ENCODE measurements around the gene PI16. TPM values are rescaled to one million over a fixed set of nuclear protein-coding genes. Genes with fewer than 3 reads are reported as not detected.

The PI16 gene
- total and polyA plus RNA-seq, 4 donors: 0.12 to 0.25 (median 0.24) TPM; not detected in 1

DNA sequence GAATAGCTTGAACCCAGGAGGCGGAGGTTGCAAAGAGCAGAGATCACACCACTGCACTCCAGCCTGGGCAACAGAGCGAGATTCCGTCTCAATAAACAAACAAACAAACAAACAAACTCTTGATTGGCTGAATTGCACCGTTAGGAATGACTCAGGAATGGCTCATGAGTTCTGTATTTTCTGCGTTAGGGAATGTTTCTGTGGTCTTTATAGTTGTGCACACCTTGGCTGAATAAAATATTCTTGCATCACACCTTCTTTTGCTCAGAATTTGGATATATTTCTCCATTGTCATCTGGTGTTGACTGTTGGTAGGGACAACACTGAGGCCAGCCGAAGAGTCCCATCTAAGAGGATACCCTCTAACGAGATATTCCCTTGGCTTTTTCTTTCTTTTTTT, 19.6 kb upstream of the PI16 start:
- TF ChIP-seq EGR1 (IDR thresholded peaks at IDR 0.05; ENCODE audit: low read depth in 2 of 2) (no peak), SP1 (IDR thresholded peaks at IDR 0.05) (no peak), FOXA1 (IDR thresholded peaks at IDR 0.05) (no peak)
- TF ChIP-seq, protein P1, sequence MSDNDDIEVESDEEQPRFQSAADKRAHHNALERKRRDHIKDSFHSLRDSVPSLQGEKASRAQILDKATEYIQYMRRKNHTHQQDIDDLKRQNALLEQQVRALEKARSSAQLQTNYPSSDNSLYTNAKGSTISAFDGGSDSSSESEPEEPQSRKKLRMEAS (IDR thresholded peaks at IDR 0.05): no peak
- TF ChIP-seq, protein P2, sequence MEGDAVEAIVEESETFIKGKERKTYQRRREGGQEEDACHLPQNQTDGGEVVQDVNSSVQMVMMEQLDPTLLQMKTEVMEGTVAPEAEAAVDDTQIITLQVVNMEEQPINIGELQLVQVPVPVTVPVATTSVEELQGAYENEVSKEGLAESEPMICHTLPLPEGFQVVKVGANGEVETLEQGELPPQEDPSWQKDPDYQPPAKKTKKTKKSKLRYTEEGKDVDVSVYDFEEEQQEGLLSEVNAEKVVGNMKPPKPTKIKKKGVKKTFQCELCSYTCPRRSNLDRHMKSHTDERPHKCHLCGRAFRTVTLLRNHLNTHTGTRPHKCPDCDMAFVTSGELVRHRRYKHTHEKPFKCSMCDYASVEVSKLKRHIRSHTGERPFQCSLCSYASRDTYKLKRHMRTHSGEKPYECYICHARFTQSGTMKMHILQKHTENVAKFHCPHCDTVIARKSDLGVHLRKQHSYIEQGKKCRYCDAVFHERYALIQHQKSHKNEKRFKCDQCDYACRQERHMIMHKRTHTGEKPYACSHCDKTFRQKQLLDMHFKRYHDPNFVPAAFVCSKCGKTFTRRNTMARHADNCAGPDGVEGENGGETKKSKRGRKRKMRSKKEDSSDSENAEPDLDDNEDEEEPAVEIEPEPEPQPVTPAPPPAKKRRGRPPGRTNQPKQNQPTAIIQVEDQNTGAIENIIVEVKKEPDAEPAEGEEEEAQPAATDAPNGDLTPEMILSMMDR (IDR thresholded peaks at IDR 0.05; ENCODE audit: low read depth, low read length, missing input control): no peak
- H3K4me3 ChIP-seq (ENCODE audit: low read depth in 1 of 3, low read length in 3 of 3): no peak overlapping the region
- WGBS: 86% methylated on average over 7 of the region's 7 CpGs
- peaks cover 0 to 3% (median 0%) of the 10 kb centered on the region in 4 donors for H3K27me3 ChIP-seq (ENCODE audit: control insufficient read depth in 4 of 4, insufficient read depth in 4 of 4, low read length in 3 of 4)
- no peak for DNase-seq (ENCODE audit: low spot score)
- no peaks in the 10 kb centered on the region for H3K9me3 ChIP-seq (ENCODE audit: control insufficient read depth in 4 of 4, low read length in 3 of 4)
- no peaks in the 10 kb centered on the region for H3K36me3 ChIP-seq (ENCODE audit: control insufficient read depth in 4 of 4, insufficient read depth in 3 of 4, low read depth in 1 of 4, low read length in 3 of 4)
- no peak overlapping the region for H3K27ac ChIP-seq (ENCODE audit: low read depth in 1 of 2, low read length in 2 of 2)
- H3K4me1 ChIP-seq (ENCODE audit: control insufficient read depth in 4 of 4, insufficient read depth in 4 of 4, low read length in 3 of 4): no peaks in the 10 kb centered on the region
- H3K9ac ChIP-seq (ENCODE audit: low read depth in 1 of 2, low read length in 2 of 2): no peak overlapping the region

DNA sequence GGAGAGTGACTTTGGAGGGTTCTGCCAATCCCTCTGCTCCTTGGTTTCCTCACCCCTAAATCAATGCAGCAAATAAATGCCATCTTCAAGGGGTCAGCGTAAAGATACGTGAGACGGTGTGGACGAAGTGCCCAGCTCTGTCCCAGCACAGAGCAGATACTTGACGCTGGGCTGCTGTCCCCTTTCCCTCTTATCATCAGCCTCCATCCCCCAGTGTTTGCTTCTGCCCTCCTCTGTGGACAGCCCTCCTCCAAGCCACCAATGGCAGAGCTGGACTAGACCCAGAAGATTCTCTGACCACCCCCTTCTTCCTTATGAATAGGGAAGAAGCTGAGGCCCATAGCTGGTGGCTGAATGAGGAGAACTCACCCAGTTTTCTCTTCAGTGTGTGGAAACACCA, 17.7 kb upstream of the PI16 start:
- DNase-seq (ENCODE audit: low spot score): no peak
- no peaks in the 10 kb centered on the region for H3K36me3 ChIP-seq (ENCODE audit: control insufficient read depth in 4 of 4, insufficient read depth in 3 of 4, low read depth in 1 of 4, low read length in 3 of 4)
- H3K27ac ChIP-seq (ENCODE audit: low read depth in 1 of 2, low read length in 2 of 2): no peak overlapping the region
- peaks cover 0 to 3% (median 0%) of the 10 kb centered on the region in 4 donors for H3K27me3 ChIP-seq (ENCODE audit: control insufficient read depth in 4 of 4, insufficient read depth in 4 of 4, low read length in 3 of 4)
- no peak overlapping the region for H3K9ac ChIP-seq (ENCODE audit: low read depth in 1 of 2, low read length in 2 of 2)
- TF ChIP-seq HNF4A (conservative IDR thresholded peaks at IDR 0.05) (no peak), GABPA (IDR thresholded peaks at IDR 0.05 in 1 of 2, conservative IDR thresholded peaks at IDR 0.05 in 1 of 2) (no peak), RXRA (IDR thresholded peaks at IDR 0.05) (no peak), RAD21 (IDR thresholded peaks at IDR 0.05) (no peak), SP1 (IDR thresholded peaks at IDR 0.05) (no peak), TAF1 (conservative IDR thresholded peaks at IDR 0.05) (no peak), FOXA2 (IDR thresholded peaks at IDR 0.05) (no peak), EGR1 (IDR thresholded peaks at IDR 0.05; ENCODE audit: low read depth in 2 of 2) (no peak), FOXA1 (IDR thresholded peaks at IDR 0.05) (no peak), HNF4G (IDR thresholded peaks at IDR 0.05) (no peak), YY1 (IDR thresholded peaks at IDR 0.05) (no peak), JUND (IDR thresholded peaks at IDR 0.05) (no peak), NR2F2 (IDR thresholded peaks at IDR 0.05) (no peak)
- TF ChIP-seq, protein P3, sequence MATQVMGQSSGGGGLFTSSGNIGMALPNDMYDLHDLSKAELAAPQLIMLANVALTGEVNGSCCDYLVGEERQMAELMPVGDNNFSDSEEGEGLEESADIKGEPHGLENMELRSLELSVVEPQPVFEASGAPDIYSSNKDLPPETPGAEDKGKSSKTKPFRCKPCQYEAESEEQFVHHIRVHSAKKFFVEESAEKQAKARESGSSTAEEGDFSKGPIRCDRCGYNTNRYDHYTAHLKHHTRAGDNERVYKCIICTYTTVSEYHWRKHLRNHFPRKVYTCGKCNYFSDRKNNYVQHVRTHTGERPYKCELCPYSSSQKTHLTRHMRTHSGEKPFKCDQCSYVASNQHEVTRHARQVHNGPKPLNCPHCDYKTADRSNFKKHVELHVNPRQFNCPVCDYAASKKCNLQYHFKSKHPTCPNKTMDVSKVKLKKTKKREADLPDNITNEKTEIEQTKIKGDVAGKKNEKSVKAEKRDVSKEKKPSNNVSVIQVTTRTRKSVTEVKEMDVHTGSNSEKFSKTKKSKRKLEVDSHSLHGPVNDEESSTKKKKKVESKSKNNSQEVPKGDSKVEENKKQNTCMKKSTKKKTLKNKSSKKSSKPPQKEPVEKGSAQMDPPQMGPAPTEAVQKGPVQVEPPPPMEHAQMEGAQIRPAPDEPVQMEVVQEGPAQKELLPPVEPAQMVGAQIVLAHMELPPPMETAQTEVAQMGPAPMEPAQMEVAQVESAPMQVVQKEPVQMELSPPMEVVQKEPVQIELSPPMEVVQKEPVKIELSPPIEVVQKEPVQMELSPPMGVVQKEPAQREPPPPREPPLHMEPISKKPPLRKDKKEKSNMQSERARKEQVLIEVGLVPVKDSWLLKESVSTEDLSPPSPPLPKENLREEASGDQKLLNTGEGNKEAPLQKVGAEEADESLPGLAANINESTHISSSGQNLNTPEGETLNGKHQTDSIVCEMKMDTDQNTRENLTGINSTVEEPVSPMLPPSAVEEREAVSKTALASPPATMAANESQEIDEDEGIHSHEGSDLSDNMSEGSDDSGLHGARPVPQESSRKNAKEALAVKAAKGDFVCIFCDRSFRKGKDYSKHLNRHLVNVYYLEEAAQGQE (IDR thresholded peaks at IDR 0.05): no peak
- TF ChIP-seq, protein P1 (IDR thresholded peaks at IDR 0.05): no peak
- TF ChIP-seq, protein P4, sequence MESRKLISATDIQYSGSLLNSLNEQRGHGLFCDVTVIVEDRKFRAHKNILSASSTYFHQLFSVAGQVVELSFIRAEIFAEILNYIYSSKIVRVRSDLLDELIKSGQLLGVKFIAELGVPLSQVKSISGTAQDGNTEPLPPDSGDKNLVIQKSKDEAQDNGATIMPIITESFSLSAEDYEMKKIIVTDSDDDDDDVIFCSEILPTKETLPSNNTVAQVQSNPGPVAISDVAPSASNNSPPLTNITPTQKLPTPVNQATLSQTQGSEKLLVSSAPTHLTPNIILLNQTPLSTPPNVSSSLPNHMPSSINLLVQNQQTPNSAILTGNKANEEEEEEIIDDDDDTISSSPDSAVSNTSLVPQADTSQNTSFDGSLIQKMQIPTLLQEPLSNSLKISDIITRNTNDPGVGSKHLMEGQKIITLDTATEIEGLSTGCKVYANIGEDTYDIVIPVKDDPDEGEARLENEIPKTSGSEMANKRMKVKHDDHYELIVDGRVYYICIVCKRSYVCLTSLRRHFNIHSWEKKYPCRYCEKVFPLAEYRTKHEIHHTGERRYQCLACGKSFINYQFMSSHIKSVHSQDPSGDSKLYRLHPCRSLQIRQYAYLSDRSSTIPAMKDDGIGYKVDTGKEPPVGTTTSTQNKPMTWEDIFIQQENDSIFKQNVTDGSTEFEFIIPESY (IDR thresholded peaks at IDR 0.05): no peak
- TF ChIP-seq, protein P2 (IDR thresholded peaks at IDR 0.05; ENCODE audit: low read depth, low read length, missing input control): no peak
- TF ChIP-seq, protein P5, sequence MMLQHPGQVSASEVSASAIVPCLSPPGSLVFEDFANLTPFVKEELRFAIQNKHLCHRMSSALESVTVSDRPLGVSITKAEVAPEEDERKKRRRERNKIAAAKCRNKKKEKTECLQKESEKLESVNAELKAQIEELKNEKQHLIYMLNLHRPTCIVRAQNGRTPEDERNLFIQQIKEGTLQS (IDR thresholded peaks at IDR 0.05): no peak
- H3K4me3 ChIP-seq (ENCODE audit: low read depth in 1 of 3, low read length in 3 of 3): no peak overlapping the region
- H3K4me1 ChIP-seq (ENCODE audit: control insufficient read depth in 4 of 4, insufficient read depth in 4 of 4, low read length in 3 of 4): no peaks in the 10 kb centered on the region
- no peaks in the 10 kb centered on the region for H3K9me3 ChIP-seq (ENCODE audit: control insufficient read depth in 4 of 4, low read length in 3 of 4)
- WGBS: 91% methylated on average over 5 of the region's 5 CpGs
